ENCODE results near the gene MAPK12.

The MAPK12 gene

GRCh38 chr22:50228366-50228765 is 33.1 kb downstream of the MAPK12 start:
- no peak for TF ChIP-seq CTCF (IDR thresholded peaks at IDR 0.05; ENCODE audit: low read depth, low read length)
- no peak for DNase-seq (ENCODE audit: low read depth, low spot score)
- in situ Hi-C loops (cut with HindIII; ENCODE audit: low sequenced_read_pairs), result no loop called here
- H3K4me3 ChIP-seq (ENCODE audit: low read depth, low read length), result no peak overlapping the region

- no peak for DNase-seq (ENCODE audit: low read depth, low spot score)
- no peak for TF ChIP-seq CTCF (IDR thresholded peaks at IDR 0.05; ENCODE audit: low read depth, low read length)
- in situ Hi-C loops (cut with HindIII; ENCODE audit: low sequenced_read_pairs), result no loop called here
- H3K4me3 ChIP-seq (ENCODE audit: low read depth, low read length), result no peak overlapping the region
Measured at GRCh38 chr22:50227579-50228215, 33.8 kb downstream of the MAPK12 start.

GRCh38 chr22:50226875-50227165 is 34.7 kb downstream of the MAPK12 start:
- TF ChIP-seq CTCF (IDR thresholded peaks at IDR 0.05; ENCODE audit: low read depth, low read length), result no peak
- DNase-seq (ENCODE audit: low read depth, low spot score), result no peak
- no peak overlapping the region for H3K4me3 ChIP-seq (ENCODE audit: low read depth, low read length)
- in situ Hi-C loops (cut with HindIII; ENCODE audit: low sequenced_read_pairs), result no loop called here

GRCh38 chr22:50226063-50226874 is 35.2 kb downstream of the MAPK12 start:
- DNase-seq (ENCODE audit: low read depth, low spot score), result no peak
- in situ Hi-C loops (cut with HindIII; ENCODE audit: low sequenced_read_pairs), result no loop called here
- no peak overlapping the region for H3K4me3 ChIP-seq (ENCODE audit: low read depth, low read length)
- no peak for TF ChIP-seq CTCF (IDR thresholded peaks at IDR 0.05; ENCODE audit: low read depth, low read length)

GRCh38 chr22:50225200-50225969 is 36.1 kb downstream of the MAPK12 start:
- no peak for TF ChIP-seq CTCF (IDR thresholded peaks at IDR 0.05; ENCODE audit: low read depth, low read length)
- no peak for DNase-seq (ENCODE audit: low read depth, low spot score)
- in situ Hi-C loops (cut with HindIII; ENCODE audit: low sequenced_read_pairs), result no loop called here
- no peak overlapping the region for H3K4me3 ChIP-seq (ENCODE audit: low read depth, low read length)

GRCh38 chr22:50224071-50224470 is 37.4 kb downstream of the MAPK12 start:
- TF ChIP-seq CTCF (IDR thresholded peaks at IDR 0.05; ENCODE audit: low read depth, low read length), result no peak
- no peak overlapping the region for H3K4me3 ChIP-seq (ENCODE audit: low read depth, low read length)
- in situ Hi-C loops (cut with HindIII; ENCODE audit: low sequenced_read_pairs), result no loop called here
- DNase-seq (ENCODE audit: low read depth, low spot score), result no peak

Data from astrocyte of the spinal cord (primary cell).